Activated CD4-positive, CD25-positive, alpha-beta regulatory T cell treated with anti-CD3 and anti-CD28 coated beads, Interleukin-2, amount 50 U/mL, for 16 hours (primary cell): ENCODE data around the gene CDH22.
A peak's percentile ranks its signal among the peaks of the same experiment; 100 is the strongest.

Experiments used
- DNase-seq: peaks from one replicate; pipeline ENCODE4 v3.0.0-alpha.2; 2020; ENCODE audit warnings: low read depth, low spot score

The CDH22 gene

GRCh38 chr20:46323557-46323956, 15.3 kb upstream of the CDH22 start:
- no peak for DNase-seq

GRCh38 chr20:46322641-46323040, 14.3 kb upstream of the CDH22 start:
- DNase-seq = no peak

GRCh38 chr20:46317685-46318177, 9.4 kb upstream of the CDH22 start:
- no peak for DNase-seq

GRCh38 chr20:46316984-46317684, 8.8 kb upstream of the CDH22 start:
- DNase-seq = no peak

- DNase-seq = no peak
These were observed 7.0 kb upstream of the CDH22 start for GRCh38 chr20:46315311-46315710.

GRCh38 chr20:46312945-46313861, 4.9 kb upstream of the CDH22 start:
- DNase-seq = no peak

- no peak for DNase-seq
These were observed 4.0 kb upstream of the CDH22 start for GRCh38 chr20:46312075-46312944.

GRCh38 chr20:46311719-46312074, 3.4 kb upstream of the CDH22 start:
- DNase-seq = no peak

GRCh38 chr20:46311039-46311650, 2.8 kb upstream of the CDH22 start:
- no peak for DNase-seq

- no peak for DNase-seq
These were observed 1.6 kb upstream of the CDH22 start for GRCh38 chr20:46309945-46310344.

GRCh38 chr20:46307999-46308257, 370 bp downstream of the CDH22 start:
- DNase-seq = no peak

GRCh38 chr20:46307139-46307998, 929 bp downstream of the CDH22 start:
- DNase-seq = peak; percentile 38

- DNase-seq = no peak
These were observed 1.6 kb downstream of the CDH22 start for GRCh38 chr20:46306743-46307138.

GRCh38 chr20:46305973-46306360, 2.3 kb downstream of the CDH22 start:
- no peak for DNase-seq

GRCh38 chr20:46305331-46305972, 2.8 kb downstream of the CDH22 start:
- DNase-seq = no peak

GRCh38 chr20:46304852-46305251, 3.4 kb downstream of the CDH22 start:
- DNase-seq = no peak

GRCh38 chr20:46304361-46304760, 3.9 kb downstream of the CDH22 start:
- no peak for DNase-seq

- DNase-seq = no peak
These were observed 4.9 kb downstream of the CDH22 start for GRCh38 chr20:46303176-46303956.

- DNase-seq = no peak
These were observed 6.2 kb downstream of the CDH22 start for GRCh38 chr20:46302106-46302505.
